Measurements from ENCODE around the gene SMLR1.

The SMLR1 gene

DNA sequence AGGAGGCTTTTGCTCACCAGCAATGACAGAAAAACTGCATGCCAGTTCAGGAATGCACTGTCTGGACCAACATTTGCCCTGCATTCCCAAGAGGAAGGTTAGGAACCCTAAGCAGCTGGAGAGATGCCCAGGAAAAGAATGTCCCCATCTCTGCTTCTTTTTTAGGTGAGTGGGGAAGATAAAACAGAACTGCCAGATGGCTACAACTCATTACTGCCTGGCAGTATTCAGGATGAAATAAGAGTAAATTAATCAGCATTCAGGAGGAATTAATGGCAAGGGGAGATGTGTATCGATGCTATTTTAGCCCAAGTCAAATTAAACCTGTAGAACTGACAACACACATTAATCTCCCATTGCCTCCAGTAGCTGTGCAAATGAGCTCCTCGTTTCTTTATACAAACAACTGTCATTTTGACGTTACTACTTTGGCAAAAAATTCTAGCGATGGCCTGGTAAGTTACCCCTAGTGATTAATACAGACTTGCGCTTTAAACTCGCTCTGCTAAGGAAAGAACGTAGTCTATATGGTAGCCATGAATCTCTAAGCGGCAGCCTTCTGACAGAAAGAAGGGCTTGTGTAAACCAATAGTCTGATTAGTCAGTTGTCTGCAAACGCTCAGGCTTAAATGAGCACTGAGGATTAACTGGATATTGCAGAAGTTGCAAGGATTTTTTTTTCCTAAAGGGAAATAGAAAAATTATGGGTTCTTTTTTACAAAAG, 16.7 kb upstream of the SMLR1 start:
- no peak overlapping the region for H3K4me3 ChIP-seq (ENCODE audit: low read depth, low read length)
- no peak for DNase-seq (ENCODE audit: low read depth)
- in situ Hi-C loops (cut with HindIII; ENCODE audit: low sequenced_read_pairs): no loop called here
- TF ChIP-seq, protein P1, sequence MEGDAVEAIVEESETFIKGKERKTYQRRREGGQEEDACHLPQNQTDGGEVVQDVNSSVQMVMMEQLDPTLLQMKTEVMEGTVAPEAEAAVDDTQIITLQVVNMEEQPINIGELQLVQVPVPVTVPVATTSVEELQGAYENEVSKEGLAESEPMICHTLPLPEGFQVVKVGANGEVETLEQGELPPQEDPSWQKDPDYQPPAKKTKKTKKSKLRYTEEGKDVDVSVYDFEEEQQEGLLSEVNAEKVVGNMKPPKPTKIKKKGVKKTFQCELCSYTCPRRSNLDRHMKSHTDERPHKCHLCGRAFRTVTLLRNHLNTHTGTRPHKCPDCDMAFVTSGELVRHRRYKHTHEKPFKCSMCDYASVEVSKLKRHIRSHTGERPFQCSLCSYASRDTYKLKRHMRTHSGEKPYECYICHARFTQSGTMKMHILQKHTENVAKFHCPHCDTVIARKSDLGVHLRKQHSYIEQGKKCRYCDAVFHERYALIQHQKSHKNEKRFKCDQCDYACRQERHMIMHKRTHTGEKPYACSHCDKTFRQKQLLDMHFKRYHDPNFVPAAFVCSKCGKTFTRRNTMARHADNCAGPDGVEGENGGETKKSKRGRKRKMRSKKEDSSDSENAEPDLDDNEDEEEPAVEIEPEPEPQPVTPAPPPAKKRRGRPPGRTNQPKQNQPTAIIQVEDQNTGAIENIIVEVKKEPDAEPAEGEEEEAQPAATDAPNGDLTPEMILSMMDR (IDR thresholded peaks at IDR 0.05; ENCODE audit: low read depth, low read length, missing control alignments): no peak

DNA sequence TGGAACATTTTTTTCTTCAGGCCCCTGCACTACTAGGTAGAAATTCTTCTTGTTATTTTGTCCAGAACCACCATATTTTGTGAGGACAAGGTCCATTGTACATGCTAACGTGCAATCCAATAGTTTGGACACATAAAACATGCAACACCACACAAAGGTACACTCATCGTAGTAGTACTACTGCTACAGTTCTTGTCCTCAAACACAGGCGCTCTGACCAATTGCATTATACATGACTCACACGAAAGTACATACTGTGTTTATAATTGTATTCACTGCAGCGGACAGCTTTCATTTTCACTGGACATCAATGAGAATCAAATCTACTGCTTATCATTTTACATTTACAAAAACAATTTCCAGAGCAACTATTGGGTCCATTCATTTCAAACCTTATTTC, 15.3 kb upstream of the SMLR1 start:
- DNase-seq (ENCODE audit: low read depth): no peak

DNA sequence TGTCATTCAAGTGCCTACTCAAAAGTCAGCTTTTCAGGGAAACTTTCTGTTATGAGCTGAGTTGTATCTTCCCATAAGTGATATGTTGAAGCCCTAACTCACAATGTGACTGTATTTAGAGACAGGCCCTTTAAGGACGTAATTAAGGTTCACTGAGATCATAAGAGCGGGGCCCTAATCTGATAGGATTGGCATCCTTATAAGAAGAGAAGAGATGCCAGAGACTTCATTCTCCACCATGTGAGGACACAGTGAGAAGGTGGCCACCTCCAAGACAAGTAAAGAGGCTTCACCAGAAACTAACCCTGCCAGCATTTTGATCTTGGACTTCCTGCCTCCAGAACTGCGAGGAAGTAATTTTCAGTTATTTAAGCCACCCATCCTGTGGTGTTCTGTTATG, 12.7 kb upstream of the SMLR1 start:
- in situ Hi-C loops (cut with HindIII; ENCODE audit: low sequenced_read_pairs): no loop called here
- TF ChIP-seq, protein P1 (IDR thresholded peaks at IDR 0.05; ENCODE audit: low read depth, low read length, missing control alignments): no peak
- no peak for DNase-seq (ENCODE audit: low read depth)
- H3K4me3 ChIP-seq (ENCODE audit: low read depth, low read length): no peak overlapping the region

More for the DNA sequence above, 15.3 kb upstream of the SMLR1 start:
- TF ChIP-seq, protein P1 (IDR thresholded peaks at IDR 0.05; ENCODE audit: low read depth, low read length, missing control alignments): no peak
- H3K4me3 ChIP-seq (ENCODE audit: low read depth, low read length): no peak overlapping the region
- in situ Hi-C loops (cut with HindIII; ENCODE audit: low sequenced_read_pairs): no loop called here

DNA sequence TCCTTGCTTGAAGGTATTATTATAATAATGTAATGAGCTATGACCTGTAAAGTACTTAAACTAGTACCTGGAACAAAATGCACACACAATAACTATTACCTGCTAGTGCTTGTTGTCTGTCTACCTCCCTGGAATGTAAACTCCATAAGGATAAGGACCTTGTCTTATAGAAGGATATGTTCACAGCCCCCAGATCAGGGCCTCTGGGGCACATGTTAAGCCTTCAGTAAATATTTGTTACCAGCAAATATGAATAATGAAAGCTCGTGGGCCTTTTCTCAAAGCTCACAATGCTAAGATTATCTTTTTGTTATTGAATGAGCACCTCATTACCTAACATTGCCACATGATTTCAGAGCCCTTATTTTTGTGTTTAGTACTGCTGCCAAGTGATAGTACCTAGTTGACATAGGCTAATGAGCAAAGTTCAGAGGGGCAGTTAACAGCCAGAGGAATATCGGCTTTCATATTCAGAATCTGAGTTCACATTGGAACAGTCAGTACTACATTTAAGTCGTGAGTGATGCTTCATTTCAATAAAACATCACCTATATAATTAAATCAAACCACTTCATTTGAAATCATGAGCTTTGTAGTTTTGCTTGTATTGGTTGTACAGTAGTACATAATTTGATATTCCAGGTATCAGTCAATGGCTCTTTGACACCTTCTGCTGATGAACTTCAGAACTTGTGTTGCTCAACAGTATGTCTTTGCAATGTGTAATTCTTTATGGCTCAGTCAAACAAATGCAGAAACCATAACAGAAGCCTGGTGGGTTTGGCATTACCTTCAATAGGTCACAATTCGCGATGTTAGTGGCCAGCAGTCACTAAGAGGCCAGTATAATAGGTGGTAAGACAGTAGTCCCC, 11.8 kb upstream of the SMLR1 start:
- in situ Hi-C loops (cut with HindIII; ENCODE audit: low sequenced_read_pairs): no loop called here
- TF ChIP-seq, protein P1 (IDR thresholded peaks at IDR 0.05; ENCODE audit: low read depth, low read length, missing control alignments): no peak
- no peak overlapping the region for H3K4me3 ChIP-seq (ENCODE audit: low read depth, low read length)
- no peak for DNase-seq (ENCODE audit: low read depth)

DNA sequence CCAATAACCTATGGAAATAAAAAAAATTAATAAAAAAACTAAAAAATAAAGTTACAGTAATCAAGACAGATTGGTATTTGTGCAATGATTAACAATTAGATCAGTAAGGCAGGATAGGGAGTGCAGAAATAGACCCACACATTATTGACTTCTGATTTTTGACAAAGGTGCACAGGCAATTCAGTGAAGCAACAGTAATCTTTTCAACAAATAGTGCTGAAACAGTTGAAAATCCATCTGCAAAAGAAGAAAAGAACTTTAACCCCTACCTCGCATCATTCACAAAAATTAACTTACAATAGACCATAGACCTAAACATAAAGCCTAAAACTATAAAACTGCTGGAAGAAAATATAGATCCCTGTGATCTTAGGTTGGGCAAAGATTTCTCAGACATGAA, 4.5 kb upstream of the SMLR1 start:
- DNase-seq (ENCODE audit: low read depth): no peak
- no peak overlapping the region for H3K4me3 ChIP-seq (ENCODE audit: low read depth, low read length)
- TF ChIP-seq, protein P1 (IDR thresholded peaks at IDR 0.05; ENCODE audit: low read depth, low read length, missing control alignments): no peak
- in situ Hi-C loops (cut with HindIII; ENCODE audit: low sequenced_read_pairs): no loop called here

DNA sequence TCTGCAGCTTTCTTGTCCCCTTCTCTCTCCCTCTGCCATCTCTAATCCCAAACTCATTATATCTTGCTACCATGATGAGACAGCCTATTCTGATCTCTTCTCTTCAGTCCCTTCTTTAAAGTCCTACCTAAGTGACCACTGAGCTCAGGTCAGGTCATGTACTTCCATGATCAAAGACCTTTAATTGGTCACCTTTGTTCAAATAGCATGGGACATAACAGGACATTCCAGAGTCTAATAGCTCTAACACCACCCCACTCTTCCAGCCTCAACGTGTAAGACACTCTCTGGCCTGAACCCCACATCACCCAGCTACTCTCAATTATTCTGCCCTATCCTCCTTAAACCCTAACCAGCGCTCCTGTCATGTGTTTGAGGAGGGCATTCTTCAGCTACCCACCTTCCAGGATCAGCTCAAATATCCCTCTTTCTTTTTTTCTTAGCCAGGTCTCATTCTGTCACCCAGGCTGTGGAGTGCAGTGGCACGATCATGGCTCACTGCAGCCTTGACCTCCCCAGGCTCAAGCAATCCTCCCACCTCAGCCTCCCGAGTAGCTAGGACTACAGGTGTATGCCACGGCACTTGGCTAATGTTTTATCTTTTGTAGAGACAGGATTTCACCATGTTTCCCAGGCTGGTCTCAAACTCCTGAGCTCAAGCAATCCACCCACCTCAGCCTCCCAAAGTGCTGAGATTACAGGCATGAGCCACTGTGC, 2.1 kb upstream of the SMLR1 start:
- H3K4me3 ChIP-seq (ENCODE audit: low read depth, low read length): no peak overlapping the region
- no peak for DNase-seq (ENCODE audit: low read depth)
- in situ Hi-C loops (cut with HindIII; ENCODE audit: low sequenced_read_pairs): loop anchor here (25.0 kb wide), 1 partner anchor 763 kb away; no protein-coding TSS in a partner anchor
- TF ChIP-seq, protein P1 (IDR thresholded peaks at IDR 0.05; ENCODE audit: low read depth, low read length, missing control alignments): no peak

All from astrocyte of the cerebellum (primary cell).